HG03066 (cell line): ENCODE results near the gene ASPA.

Experiments
- ATAC-seq: cut with Tn5 transposase; IDR thresholded peaks from one replicate; pipeline ENCODE4 v1.9.1; 2021; ENCODE audit warnings: low read depth; ENCODE audit not compliant: unreplicated experiment

ASPA gene

GRCh38 chr17:3532859-3533142, 57.0 kb downstream of the ASPA start:
- ATAC-seq = no peak

DNA sequence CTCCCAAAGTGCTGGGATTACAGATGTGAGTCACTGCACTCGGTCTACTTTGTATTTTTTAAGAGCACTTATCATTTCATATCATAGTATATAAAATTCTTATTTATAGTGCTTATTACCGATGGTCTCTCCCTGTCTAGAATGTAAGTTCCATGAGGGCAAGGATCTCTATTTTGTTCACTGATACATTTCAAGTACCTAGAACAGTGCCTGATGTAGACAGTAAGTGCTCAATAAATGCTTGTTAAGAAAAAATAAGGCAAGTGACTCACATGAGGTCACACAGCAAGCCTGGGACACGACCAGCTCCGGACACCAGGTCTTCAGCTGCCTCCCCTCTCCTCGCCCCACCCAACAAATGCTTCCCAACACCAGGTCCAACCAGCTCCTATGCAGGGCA, 58.0 kb downstream of the ASPA start:
- no peak for ATAC-seq

DNA sequence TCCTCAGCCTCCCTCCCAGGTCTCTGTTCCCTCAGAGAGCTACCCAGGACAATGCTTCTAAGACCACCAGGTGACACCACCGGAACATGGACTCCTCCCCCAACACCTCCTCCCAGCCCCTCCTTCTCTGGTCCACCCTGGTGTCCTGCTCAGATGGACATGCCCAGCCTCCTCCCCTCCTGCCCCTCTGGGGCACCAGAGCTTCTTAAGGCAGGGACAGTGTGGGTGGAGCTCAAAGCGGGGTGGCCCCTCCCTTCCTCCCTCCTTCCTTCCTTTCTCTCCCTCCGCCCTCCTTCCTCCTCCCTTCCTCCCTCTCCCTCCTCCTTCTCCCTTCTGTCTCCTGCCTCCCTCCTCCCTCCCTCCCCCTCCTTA, 59.1 kb downstream of the ASPA start:
- ATAC-seq = no peak

DNA sequence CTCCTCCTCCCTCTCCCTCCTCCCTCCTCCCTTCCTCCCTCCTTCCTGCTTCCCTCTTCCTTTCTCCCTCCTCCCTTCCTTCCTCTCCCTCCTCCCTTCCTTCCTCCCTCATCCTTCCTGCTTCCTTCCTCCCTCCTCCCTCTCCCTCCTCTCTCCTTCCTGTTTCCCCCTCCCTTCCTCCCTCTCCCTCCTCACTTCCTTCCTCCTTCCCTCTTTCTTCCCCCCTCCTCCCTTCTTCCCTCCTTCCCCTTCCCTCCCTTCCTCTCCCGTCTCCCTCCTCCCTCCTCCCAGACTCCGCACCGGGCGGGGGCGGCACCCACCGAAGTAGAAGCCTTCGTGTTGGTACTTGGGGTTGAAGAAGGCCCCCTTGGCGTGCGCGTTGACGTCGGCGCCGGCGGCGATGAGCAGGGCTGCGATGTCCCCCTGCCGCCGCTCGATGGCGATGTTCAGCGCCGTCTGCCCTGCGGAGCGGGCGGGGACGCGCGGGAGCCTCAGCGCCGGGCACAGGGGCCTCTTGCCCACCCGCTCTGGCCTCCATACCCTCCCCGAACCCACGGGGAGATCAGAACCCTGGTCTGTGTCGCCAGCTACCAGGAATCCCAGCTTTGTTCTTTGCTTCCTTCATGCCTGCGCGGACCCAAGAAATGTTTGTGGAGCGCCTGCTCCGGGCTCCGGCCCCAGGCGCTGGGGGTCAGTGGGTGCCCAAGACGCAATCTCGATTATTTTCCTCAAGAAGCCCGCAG, 59.6 kb downstream of the ASPA start:
- peak; percentile 66 for ATAC-seq

GRCh38 chr17:3536716-3537115, 60.9 kb downstream of the ASPA start:
- ATAC-seq = no peak

- ATAC-seq = no peak
Measured at GRCh38 chr17:3539881-3540540, 64.2 kb downstream of the ASPA start.

GRCh38 chr17:3542410-3543088, 66.8 kb downstream of the ASPA start:
- ATAC-seq = no peak

GRCh38 chr17:3543453-3543852, 67.7 kb downstream of the ASPA start:
- no peak for ATAC-seq

- ATAC-seq = no peak
Measured at GRCh38 chr17:3544365-3544764, 68.6 kb downstream of the ASPA start.

DNA sequence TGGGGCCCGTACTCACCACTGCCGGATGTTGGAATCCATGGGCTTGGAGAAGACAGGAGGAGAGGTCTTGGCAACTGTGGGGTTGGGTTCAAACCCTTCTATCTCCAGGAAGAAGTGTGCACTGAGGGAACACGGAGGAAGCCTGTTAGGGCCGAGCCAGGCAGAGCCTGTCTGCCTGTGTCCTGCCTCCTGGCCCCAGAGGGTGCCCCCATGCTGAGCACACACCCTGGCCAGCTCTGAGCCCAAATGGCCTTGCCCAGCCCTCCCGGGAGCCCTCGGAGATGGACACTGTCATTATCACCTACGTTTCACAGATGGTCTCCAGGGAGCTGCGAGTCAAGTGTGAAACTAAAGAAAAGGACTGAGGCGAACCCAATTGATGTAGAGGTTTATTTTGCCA, 69.4 kb downstream of the ASPA start:
- no peak for ATAC-seq

- ATAC-seq = no peak
Measured at GRCh38 chr17:3546521-3546920, 70.7 kb downstream of the ASPA start.

DNA sequence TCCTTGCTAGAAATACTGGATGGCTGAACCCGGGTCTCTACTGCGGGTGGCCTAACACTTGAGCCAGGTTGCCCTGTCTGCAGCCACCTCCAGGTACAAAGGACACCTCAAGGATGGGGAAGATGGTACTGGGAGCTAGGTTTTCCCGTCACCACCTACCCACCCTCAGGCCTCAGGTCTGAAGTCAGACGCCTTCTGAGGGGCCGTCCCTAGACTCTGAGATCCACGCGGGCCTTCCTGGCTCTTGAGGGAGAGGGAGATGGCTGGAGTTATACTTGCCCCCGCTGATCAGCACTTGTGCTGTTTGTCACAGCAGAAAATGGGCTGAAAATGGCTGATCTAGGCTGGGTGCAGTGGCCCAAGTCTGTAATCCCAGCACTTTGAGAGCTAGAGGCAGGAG, 71.2 kb downstream of the ASPA start:
- ATAC-seq = no peak

GRCh38 chr17:3547628-3548027, 71.8 kb downstream of the ASPA start:
- ATAC-seq = no peak

GRCh38 chr17:3549610-3550162, 73.9 kb downstream of the ASPA start:
- ATAC-seq = no peak

DNA sequence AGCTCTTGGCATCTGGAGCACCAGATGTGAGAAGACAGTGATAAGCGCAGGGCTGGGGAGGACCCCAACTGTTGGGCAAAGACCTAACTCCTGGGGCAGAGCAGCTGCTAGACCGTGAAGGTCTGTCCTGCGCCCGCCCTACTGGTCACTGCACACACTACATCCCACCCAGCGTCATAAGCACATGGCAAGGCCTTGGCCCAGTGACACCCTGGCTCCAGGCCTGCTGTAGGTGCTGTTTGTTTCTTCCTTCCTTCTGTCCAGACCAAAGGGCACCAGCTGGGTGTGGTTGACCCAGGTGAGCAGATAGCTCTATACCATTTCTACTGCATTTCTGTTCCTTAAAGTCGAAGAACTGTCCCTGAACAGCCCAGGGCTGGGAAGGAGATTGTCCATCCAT, 75.4 kb downstream of the ASPA start:
- ATAC-seq = no peak

DNA sequence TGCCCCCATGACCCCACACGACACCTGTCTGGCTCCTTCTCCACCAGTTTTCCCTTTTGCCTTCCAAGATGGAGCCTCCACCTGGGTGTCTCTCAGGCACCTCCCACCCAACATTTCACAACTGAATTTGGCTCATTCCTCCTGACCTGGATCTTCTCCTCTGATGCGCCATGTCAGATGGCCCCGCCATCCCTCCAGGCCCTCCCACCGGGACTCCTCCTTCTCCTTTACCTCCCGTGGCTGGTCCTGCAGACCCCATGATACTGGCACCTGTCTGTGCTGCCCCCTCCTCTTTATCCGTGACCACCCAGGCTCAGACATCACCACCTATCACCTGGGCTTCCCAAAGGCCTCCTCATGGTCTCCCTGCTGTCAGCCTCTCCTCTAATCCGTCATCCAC, 77.1 kb downstream of the ASPA start:
- no peak for ATAC-seq
